GM23338 (cell line): ENCODE measurements around the gene PDE4D.

Experiments
- CREB1 ChIP-seq: fragments of 250-450 bp; sonication (Bioruptor Pico); IDR thresholded peaks from 2 replicates; pipeline ENCODE4 v1.5.0; 2020; ENCODE audit warnings: low read depth, mild to moderate bottlenecking, moderate library complexity
- EZH2 ChIP-seq: fragments of 200-600 bp; sonication (generic); IDR thresholded peaks from one replicate; pipeline ENCODE4 v1.8.0; 2017; ENCODE audit warnings: antibody characterized with exemption, mild to moderate bottlenecking, low read depth; ENCODE audit not compliant: unreplicated experiment
- EZH2phosphoT487 ChIP-seq: fragments of 200-600 bp; sonication (generic); IDR thresholded peaks from one replicate; pipeline ENCODE4 v1.8.1; 2018; ENCODE audit warnings: antibody characterized with exemption; ENCODE audit not compliant: unreplicated experiment
- JUNB ChIP-seq: IDR thresholded peaks from one replicate; pipeline ENCODE4 v1.6.1; 2016; ENCODE audit warnings: antibody characterized with exemption; ENCODE audit not compliant: unreplicated experiment
- NANOG ChIP-seq: IDR thresholded peaks from 2 replicates; pipeline ENCODE4 v1.6.1; 2016; ENCODE audit warnings: antibody characterized with exemption, borderline replicate concordance
- POLR2AphosphoS5 ChIP-seq: IDR thresholded peaks from 2 replicates; pipeline ENCODE4 v1.6.1; 2016; ENCODE audit warnings: antibody characterized with exemption, low read depth
- ZNF114 ChIP-seq: fragments of 250-450 bp; sonication (Bioruptor Pico); IDR thresholded peaks from 2 replicates; pipeline ENCODE4 v1.5.0; 2020; ENCODE audit warnings: mild to moderate bottlenecking, moderate library complexity
- ZNF331 ChIP-seq: fragments of 250-450 bp; sonication (Bioruptor Pico); IDR thresholded peaks from 2 replicates; pipeline ENCODE4 v1.5.0; 2020; ENCODE audit warnings: low read depth, mild to moderate bottlenecking, moderate library complexity
- TF ChIP-seq, protein P1 (sequence below), 2 experiments: fragments of 200-600 bp in 1 of 2; sonication (generic) in 1 of 2; conservative IDR thresholded peaks; 2 replicates each; pipeline versions ENCODE4 v1.5.1 to v1.6.1; 2016 to 2017; ENCODE audit warnings: antibody characterized with exemption in 2 of 2, low read depth in 2 of 2, mild to moderate bottlenecking in 2 of 2, moderate library complexity in 1 of 2

DNA sequence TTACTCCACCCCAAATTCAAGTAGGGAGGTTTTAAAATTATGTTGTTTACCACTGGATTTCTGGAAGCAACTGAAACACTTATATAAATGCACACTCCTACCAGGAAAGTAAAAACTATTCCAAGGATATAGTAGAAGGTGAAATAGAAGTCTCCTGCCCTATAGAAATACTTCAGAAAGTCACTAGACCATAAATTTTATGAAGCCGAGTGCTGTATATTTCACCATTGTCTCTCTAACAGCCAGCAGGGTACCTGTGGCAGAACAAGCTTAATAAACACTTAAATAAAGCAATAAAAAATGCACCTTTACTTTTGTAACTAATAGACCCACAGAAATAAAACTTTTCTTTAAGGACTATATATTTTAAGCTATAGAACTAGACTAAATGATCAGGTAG lies 631.6 kb downstream of the PDE4D start:
- TF ChIP-seq, protein P1, sequence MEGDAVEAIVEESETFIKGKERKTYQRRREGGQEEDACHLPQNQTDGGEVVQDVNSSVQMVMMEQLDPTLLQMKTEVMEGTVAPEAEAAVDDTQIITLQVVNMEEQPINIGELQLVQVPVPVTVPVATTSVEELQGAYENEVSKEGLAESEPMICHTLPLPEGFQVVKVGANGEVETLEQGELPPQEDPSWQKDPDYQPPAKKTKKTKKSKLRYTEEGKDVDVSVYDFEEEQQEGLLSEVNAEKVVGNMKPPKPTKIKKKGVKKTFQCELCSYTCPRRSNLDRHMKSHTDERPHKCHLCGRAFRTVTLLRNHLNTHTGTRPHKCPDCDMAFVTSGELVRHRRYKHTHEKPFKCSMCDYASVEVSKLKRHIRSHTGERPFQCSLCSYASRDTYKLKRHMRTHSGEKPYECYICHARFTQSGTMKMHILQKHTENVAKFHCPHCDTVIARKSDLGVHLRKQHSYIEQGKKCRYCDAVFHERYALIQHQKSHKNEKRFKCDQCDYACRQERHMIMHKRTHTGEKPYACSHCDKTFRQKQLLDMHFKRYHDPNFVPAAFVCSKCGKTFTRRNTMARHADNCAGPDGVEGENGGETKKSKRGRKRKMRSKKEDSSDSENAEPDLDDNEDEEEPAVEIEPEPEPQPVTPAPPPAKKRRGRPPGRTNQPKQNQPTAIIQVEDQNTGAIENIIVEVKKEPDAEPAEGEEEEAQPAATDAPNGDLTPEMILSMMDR (conservative IDR thresholded peaks at IDR 0.05; ENCODE audit: low read depth in 2 of 2) = no peak
- TF ChIP-seq POLR2AphosphoS5 (no peak), EZH2 (no peak), ZNF331 (no peak), EZH2phosphoT487 (no peak), JUNB (no peak), CREB1 (CRISPR knock-in tag) (no peak), NANOG (no peak), ZNF114 (CRISPR knock-in tag) (no peak)
